ENCODE results near the gene PPM1L.

DNA sequence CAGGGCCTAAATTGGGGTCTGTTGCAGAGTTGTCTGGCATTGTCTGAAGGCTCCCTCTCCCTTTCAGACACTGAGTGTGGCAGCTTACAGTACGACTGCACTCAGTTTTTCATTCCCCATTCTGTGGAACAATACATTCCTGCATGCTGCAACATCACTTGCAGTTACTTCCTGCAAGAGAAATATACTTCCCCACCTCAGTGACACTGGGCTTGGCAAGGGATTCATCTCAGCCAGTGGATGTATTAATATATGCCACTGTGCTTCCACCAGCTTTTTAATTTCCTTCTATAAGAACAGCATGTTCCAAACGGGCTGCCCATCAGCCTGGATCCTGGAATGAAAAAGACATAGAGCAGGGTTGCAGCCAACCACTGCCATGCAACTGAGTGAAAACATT is 326.0 kb downstream of the PPM1L start:
- TF ChIP-seq, protein P1, sequence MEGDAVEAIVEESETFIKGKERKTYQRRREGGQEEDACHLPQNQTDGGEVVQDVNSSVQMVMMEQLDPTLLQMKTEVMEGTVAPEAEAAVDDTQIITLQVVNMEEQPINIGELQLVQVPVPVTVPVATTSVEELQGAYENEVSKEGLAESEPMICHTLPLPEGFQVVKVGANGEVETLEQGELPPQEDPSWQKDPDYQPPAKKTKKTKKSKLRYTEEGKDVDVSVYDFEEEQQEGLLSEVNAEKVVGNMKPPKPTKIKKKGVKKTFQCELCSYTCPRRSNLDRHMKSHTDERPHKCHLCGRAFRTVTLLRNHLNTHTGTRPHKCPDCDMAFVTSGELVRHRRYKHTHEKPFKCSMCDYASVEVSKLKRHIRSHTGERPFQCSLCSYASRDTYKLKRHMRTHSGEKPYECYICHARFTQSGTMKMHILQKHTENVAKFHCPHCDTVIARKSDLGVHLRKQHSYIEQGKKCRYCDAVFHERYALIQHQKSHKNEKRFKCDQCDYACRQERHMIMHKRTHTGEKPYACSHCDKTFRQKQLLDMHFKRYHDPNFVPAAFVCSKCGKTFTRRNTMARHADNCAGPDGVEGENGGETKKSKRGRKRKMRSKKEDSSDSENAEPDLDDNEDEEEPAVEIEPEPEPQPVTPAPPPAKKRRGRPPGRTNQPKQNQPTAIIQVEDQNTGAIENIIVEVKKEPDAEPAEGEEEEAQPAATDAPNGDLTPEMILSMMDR (IDR thresholded peaks at IDR 0.05): no peak
- TF ChIP-seq POLR2A (IDR thresholded peaks at IDR 0.05) (no peak), POLR2AphosphoS5 (IDR thresholded peaks at IDR 0.05) (no peak)

Data from suprapubic skin (tissue), 4 donors.